LNCaP clone FGC (cell line): Measurements from ENCODE around the gene TNKS1BP1.

Experiments
- DNase-seq: peaks from one replicate; pipeline ENCODE4 v3.0.0-alpha.2; 2011; ENCODE audit warnings: low read depth
- H3K4me3 ChIP-seq: 2 replicates; pipeline ENCODE4 v1.5.1; 2011; ENCODE audit warnings: mild to moderate bottlenecking, low read depth, low read length, control low read depth
- TF ChIP-seq, protein P1 (sequence below): IDR thresholded peaks from 2 replicates; pipeline ENCODE4 v1.5.1; 2012; ENCODE audit warnings: mild to moderate bottlenecking; ENCODE audit not compliant: control insufficient read depth, insufficient read depth; ENCODE audit errors: extremely low read depth

The TNKS1BP1 gene

DNA sequence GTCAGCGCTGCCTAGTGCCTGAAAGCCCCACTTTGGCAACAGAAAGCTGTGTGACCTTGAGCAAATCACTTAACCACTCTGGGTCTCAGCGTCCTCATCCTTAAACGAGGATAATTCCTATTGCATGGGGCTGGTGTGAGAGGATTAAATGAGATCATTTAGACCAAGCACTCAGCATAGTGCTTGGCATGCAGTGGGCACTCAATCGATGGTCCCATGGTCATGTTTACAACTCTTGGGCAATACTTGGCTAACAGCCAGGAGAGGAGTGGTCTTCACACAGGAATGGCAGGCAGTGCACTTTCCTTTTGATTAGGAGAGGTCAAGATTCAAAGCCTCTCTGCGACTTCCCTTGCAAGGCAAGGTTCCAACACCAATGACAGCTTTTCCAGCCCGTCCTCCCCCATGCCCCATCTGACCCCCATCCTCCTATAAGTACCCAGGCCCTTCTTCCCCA, 14.1 kb downstream of the TNKS1BP1 start:
- peak overlapping the region; percentile 49 for H3K4me3 ChIP-seq
- DNase-seq: no peak
- TF ChIP-seq, protein P1, sequence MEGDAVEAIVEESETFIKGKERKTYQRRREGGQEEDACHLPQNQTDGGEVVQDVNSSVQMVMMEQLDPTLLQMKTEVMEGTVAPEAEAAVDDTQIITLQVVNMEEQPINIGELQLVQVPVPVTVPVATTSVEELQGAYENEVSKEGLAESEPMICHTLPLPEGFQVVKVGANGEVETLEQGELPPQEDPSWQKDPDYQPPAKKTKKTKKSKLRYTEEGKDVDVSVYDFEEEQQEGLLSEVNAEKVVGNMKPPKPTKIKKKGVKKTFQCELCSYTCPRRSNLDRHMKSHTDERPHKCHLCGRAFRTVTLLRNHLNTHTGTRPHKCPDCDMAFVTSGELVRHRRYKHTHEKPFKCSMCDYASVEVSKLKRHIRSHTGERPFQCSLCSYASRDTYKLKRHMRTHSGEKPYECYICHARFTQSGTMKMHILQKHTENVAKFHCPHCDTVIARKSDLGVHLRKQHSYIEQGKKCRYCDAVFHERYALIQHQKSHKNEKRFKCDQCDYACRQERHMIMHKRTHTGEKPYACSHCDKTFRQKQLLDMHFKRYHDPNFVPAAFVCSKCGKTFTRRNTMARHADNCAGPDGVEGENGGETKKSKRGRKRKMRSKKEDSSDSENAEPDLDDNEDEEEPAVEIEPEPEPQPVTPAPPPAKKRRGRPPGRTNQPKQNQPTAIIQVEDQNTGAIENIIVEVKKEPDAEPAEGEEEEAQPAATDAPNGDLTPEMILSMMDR: no peak

DNA sequence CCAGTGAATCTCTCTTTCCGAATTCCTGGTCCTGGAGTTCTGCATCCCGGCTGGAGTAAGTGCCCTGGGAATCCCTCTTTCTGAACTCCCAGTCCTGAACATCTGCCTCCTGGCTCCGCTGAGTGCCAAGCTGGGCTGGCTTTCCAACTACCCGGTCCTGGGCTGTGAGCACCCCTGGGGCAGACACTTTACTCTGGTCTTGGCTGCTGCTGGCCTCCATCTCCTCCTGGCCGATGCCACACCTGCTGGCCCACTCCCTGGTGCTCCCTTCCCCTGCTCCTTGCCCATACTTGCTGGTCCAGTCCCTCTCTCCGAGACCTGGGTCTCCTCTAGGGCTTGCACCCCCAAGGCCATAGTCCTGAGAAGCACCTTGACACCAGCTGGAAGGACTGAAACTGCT, 14.7 kb downstream of the TNKS1BP1 start:
- H3K4me3 ChIP-seq: no peak overlapping the region
- TF ChIP-seq, protein P1: no peak
- DNase-seq: no peak

DNA sequence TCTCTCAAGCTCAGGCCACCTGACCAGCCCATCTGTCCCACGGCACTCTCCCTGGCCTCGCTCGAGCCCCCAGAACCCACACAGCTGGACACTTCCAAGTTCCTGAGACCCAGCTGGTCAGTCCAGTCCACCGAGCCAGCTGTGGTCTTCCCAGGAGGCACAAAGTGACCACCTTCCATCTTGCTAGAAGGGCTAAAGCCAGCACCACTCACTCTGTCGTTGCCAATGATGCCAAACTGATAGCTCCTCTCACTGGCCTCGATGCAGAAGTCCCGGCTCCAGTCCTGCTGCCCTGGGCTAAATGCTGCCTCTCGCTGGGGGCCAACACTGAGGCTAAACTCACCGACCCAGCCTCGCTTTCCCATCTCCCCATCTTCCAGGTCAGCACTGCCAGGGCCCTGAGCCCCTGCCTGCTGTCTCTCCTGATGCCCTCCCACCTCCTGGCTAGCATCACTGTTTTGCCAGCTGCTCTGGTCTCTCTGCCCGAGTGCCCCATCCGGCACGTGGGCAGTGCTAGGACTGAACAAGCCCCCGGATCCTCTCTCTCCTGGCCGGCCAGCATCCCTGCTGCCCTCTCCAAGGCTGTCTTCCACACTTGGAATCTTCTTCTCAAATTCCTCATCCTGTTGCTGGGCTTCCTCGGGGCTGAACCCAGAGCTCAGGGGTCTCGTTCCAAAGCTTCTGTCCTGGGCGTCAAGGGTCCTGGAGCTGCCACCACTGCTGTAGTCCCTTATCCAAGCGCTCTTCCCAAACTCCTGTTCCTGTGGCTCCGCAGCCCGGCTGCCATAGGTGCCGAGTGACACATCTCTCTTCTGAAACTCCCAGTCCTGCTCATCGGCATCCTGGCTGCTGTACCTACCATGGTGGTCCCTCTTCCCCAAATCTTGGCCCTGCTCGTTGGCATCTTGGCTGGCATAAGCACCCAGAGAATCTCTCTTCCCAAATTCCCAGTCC, 15.4 kb downstream of the TNKS1BP1 start:
- no peak overlapping the region for H3K4me3 ChIP-seq
- TF ChIP-seq, protein P1: no peak
- no peak for DNase-seq

DNA sequence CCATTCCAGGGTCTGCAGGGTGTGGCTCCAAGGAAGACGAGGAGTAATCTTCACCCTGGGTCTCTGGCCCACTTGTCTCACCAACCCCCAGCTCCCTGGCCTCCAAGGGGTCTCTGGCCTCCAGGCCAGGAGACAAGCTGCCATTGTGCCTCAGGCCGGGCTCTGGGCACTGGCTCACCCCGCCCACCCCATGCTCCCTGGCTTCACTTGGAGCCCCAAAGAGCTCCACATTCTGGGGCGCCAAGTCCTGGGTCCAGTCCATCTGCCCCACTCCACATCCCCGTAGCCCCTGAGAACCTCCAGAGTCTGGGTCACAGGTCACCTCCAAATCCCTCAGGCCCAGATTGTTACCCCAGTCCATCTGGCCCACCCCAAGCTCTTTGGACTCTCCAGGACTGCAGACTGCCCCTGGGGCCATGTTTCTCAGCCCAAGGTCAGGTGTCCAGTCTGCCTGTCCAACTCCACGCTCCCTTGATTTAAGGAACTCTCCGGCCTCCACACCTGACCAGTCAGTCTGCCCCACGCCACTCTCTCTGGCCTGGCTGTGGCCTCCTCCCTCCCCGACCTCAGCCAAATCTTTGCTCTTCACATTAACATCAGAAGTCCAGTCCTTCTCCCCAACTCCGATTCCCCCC, 16.2 kb downstream of the TNKS1BP1 start:
- TF ChIP-seq, protein P1: no peak
- DNase-seq: no peak
- H3K4me3 ChIP-seq: no peak overlapping the region

DNA sequence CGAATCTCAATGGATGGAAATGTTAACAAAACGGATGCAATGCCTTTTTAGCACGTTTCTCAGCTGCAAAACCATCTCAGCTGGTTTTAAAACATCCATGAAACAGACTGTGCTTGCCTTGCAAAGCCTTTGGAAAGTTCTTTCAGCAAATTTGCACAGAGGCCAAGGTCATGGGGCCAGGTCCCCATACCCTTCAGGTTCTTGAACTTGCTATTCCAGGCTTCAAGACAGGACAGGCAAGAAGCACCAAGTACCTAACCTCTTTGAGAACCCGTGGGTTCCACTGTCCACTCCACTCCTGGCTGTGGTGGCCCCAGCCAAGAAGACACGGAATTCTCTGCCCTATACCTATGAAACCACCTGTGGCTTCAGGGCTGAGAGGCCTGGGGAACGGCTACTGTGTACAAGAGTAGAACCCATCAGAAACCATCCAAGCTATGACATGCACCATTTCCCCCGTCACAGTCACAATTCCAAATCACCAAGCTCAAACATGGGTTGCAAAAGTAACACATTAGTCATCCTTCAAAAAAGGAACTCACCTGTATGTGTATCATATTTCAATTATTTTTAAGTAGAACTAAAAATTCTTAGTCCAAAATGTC, 17.0 kb downstream of the TNKS1BP1 start:
- TF ChIP-seq, protein P1: no peak
- no peak for DNase-seq
- no peak overlapping the region for H3K4me3 ChIP-seq

DNA sequence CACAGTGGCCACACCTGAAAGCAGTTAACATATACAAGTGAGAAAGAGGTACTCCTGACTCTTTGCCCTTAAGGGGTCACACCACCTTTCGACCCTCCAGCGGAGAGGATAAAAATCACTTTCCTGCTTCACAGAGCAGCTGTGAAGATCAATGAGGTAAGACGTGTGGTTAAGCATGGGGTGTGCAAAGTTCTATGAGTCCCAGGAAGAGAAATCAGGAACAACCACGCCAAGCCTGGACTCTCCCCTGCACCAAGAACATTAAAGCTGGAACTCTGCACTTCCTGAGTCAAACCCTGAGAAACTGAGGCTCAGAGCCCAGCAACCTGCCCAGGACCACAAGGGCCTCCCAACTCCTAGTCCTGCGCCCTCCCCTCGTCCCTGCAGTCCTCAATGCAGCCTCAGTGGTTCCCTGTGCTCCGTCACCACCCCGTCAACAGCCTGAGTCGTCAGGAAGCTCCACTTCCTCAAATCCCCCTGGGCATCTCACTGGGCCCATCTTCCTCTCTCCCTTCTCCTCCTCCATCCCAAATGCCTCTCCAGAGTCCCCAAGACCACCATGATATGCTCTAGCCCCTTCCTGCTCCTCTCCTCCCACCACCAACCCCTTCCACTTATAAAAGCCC, 17.7 kb downstream of the TNKS1BP1 start:
- TF ChIP-seq, protein P1: no peak
- no peak for DNase-seq
- H3K4me3 ChIP-seq: no peak overlapping the region
